ENCODE measurements around the gene BMP6. TPM values are rescaled to one million over a fixed set of nuclear protein-coding genes. Genes with fewer than 3 reads are reported as not detected.
"Not testable (repeated sequence)": the region's sequence is repeated elsewhere in the genome, so short reads cannot be mapped to it uniquely, and the experiment has no call there.

Gene BMP6
- polyA plus RNA-seq, 1 donor = 1.5 TPM

DNA sequence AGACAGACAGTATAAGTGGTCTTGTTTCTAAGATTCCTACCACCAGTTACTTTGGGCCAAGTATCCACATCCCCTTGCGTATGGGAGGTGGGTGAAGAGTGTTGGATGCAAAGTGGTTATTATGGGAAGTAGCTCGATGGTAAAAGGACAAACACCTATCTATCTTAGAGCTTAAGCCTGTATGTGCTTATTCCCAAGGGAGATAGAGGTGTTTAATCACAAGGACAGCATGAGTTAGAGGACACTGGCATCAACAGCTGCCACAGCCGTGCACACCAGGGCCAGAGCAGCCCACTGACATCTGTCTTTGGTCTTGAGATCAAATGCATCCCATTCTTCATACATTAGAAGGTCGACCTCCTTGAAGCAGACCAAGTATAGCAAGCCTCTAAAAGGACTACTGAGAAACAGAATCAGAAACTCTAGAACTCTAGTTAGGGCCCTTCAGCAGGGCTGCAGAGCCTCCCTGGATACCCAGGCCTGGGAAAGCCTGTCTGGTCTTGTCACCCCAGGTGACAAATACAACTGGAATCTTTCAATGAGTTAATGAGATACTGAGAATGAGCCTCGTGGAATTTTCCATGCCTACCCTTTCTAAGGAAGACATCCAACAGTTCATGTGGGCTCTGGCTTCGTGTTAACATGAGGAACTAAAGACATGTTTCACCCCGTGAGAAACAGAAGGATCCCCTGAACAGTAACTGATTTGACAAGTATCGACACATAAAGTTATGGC is 156.0 kb downstream of the BMP6 start:
- peaks cover 64% of the 10 kb centered on the region for H3K36me3 ChIP-seq (ENCODE audit: control insufficient read depth, insufficient read depth, low read length)
- no peaks in the 10 kb centered on the region for H3K27me3 ChIP-seq (ENCODE audit: control insufficient read depth, insufficient read depth, low read length)
- no peak for DNase-seq
- no peak overlapping the region for H3K27ac ChIP-seq (ENCODE audit: low read length)
- no CpG with 5 or more reads among the region's 8 CpGs for WGBS (ENCODE audit: insufficient coverage, low lambda C conversion rate)
- no peaks in the 10 kb centered on the region for H3K9me3 ChIP-seq (ENCODE audit: control insufficient read depth, low read depth, low read length)
- no peak overlapping the region for H3K4me3 ChIP-seq (ENCODE audit: low read length)
- no peaks in the 10 kb centered on the region for H3K4me1 ChIP-seq (ENCODE audit: control insufficient read depth, insufficient read depth, low read length)

DNA sequence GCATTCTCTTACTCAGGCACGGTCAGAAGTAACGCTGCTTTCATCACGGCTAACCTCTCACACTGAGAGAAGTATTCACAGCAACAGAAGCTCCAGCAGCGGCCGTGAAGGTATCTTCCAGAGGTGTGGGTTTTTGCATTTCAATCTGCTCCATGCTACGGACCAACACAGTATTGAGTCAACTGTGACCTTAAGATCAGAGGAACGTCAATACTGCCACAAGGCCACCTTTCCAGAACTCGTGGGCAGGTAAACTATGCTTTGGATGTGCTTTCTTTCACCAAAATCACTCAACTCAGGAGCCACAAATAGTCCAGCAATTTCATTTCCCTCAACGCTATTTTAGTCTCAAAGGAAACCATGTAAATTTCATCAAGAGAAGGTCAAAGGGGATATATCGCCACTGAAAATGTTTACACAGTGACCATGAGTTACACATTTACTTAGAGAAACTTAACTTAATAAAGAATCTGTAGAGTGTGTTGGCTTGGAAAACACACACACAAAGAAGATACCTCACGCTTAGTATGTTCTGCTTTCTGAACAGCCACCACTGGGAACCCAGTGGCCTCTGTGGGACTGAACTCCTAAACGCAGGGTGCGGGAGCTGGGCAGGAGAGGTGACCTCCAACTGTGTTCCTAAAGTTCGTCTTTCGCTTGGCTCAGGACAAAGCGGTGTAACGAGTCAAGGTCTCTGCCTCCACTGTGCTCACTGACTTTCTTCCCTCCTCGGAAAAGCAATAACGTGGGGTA is 156.8 kb downstream of the BMP6 start:
- Histone ChIP-seq H3K9me3 (ENCODE audit: control insufficient read depth, low read depth, low read length) (no peaks in the 10 kb centered on the region), H3K4me1 (ENCODE audit: control insufficient read depth, insufficient read depth, low read length) (no peaks in the 10 kb centered on the region), H3K4me3 (ENCODE audit: low read length) (no peak overlapping the region), H3K27me3 (ENCODE audit: control insufficient read depth, insufficient read depth, low read length) (no peaks in the 10 kb centered on the region), H3K36me3 (ENCODE audit: control insufficient read depth, insufficient read depth, low read length) (peaks cover 71% of the 10 kb centered on the region), H3K27ac (ENCODE audit: low read length) (no peak overlapping the region)
- 100% methylated on average over 4 of the region's 19 CpGs for WGBS (ENCODE audit: insufficient coverage, low lambda C conversion rate)
- DNase-seq = no peak

DNA sequence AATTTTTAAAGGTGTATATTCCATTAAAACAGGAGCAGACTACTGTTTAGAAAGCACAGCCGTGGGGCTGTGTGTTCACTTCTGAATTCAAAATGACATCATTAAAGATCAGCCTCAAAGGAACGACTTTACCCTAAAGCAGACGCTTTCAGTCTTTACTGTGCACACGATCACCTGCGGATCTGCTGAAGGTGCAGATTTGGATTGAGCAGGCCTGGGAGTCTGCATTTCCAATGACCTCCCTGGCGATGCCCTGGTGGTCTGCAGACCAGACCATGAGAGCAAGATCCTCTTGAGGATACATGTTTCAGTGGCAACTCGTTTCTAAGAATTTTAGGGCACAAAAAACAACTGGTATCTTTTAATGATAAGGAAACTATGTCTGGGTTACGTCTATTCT is 157.5 kb downstream of the BMP6 start:
- Histone ChIP-seq H3K27me3 (ENCODE audit: control insufficient read depth, insufficient read depth, low read length) (no peaks in the 10 kb centered on the region), H3K36me3 (ENCODE audit: control insufficient read depth, insufficient read depth, low read length) (peaks cover 78% of the 10 kb centered on the region), H3K4me3 (ENCODE audit: low read length) (no peak overlapping the region), H3K4me1 (ENCODE audit: control insufficient read depth, insufficient read depth, low read length) (no peaks in the 10 kb centered on the region), H3K27ac (ENCODE audit: low read length) (no peak overlapping the region), H3K9me3 (ENCODE audit: control insufficient read depth, low read depth, low read length) (no peaks in the 10 kb centered on the region)
- WGBS (ENCODE audit: insufficient coverage, low lambda C conversion rate) = 80% methylated on average over 1 of the region's 8 CpGs
- DNase-seq = no peak

DNA sequence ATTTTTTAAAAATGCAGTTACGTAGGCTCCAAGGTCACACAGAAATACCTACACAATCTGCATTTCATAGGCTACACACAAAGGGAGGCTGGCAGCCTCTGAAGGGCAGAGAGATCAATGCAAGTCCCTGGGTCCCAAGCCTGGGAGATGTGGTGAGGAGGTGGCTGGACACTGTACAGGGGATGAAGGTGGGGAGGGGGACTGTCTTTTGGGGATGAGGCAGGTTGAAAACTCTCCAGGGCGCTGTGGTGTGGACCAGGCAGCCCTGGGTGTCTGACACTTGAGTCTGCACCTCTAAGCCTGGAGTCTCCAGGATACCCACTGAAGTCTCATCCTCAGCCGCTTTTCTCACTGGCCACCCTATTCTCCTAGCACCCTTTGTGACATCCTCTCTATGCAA is 160.2 kb downstream of the BMP6 start:
- Histone ChIP-seq H3K36me3 (ENCODE audit: control insufficient read depth, insufficient read depth, low read length) (peaks cover 95% of the 10 kb centered on the region), H3K4me1 (ENCODE audit: control insufficient read depth, insufficient read depth, low read length) (no peaks in the 10 kb centered on the region), H3K27me3 (ENCODE audit: control insufficient read depth, insufficient read depth, low read length) (no peaks in the 10 kb centered on the region), H3K27ac (ENCODE audit: low read length) (no peak overlapping the region), H3K9me3 (ENCODE audit: control insufficient read depth, low read depth, low read length) (no peaks in the 10 kb centered on the region), H3K4me3 (ENCODE audit: low read length) (no peak overlapping the region)
- no CpG with 5 or more reads among the region's 3 CpGs for WGBS (ENCODE audit: insufficient coverage, low lambda C conversion rate)
- DNase-seq = no peak

DNA sequence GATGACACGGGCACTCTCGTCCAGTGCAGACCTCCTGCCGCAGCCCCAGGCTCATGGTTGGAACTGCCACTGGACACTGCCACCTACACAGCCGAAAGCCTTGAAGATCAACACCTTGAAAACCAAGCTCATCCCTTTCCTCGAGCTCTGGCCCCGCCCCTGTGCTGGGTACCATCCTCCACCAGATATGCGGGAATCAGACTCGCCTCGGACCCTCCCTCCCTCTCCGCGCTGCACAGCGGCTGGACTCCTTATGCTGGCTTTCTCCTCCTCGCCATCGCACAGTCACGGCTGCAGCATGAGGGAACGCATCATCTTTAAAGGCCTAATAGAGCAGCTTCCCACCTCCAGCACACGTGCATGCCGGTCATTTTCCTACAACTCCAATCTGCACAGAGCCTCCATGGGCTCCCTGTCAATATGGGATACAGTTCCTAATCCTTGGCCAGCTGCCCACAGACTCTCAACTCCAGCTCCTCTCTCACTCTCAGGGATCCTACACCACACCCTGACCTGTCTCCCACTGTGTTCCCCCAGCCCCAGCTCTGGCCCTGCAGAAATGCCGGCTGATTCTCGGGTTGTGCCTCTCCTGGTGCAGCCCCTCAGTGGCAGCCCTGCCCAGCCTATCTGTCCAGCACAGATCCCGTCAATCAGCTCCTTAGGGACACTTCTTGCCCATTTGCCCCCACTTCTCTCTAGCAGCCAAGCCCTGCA is 161.5 kb downstream of the BMP6 start:
- DNase-seq = no peak
- H3K27ac ChIP-seq (ENCODE audit: low read length) = no peak overlapping the region
- no peaks in the 10 kb centered on the region for H3K27me3 ChIP-seq (ENCODE audit: control insufficient read depth, insufficient read depth, low read length)
- WGBS (ENCODE audit: insufficient coverage, low lambda C conversion rate) = no CpG with 5 or more reads among the region's 21 CpGs
- peaks cover 97% of the 10 kb centered on the region for H3K36me3 ChIP-seq (ENCODE audit: control insufficient read depth, insufficient read depth, low read length)
- no peaks in the 10 kb centered on the region for H3K4me1 ChIP-seq (ENCODE audit: control insufficient read depth, insufficient read depth, low read length)
- H3K9me3 ChIP-seq (ENCODE audit: control insufficient read depth, low read depth, low read length) = no peaks in the 10 kb centered on the region
- H3K4me3 ChIP-seq (ENCODE audit: low read length) = no peak overlapping the region

DNA sequence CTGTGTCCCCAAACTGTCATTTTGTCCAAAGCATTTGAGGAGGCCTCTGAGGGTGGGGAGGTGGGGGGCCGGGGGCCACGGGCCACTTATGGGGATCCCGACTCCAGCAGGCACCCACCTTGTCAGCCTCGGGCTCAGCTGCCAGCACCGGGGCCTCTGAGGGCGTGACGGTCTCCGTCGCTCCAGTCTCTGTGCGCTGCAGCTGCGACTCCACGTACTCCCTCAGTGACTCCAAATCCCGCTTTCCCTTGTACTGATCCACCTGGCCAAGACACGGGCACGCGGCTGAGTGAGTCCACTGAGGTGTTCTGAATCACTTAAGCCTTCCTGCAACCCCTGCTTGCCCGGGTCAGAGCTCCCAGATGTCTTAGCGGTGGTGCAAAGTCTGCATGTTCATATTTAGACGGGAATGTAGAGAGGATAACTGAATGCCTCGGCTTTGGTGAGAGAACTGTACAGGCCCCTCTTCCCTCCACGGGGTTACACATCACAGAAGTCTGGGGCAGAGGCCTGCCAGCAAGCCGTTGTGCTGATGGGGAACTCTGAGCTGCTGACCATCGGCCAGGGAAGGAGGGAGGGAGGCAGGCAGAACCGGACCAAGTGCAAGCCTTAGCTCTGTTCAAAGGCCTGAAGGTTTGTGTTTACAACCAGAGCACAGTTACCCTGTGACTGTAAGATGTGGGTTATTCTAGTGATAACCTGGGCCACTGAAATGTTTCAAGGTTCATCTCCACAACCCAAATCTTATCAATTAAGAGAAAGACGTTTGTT is 162.9 kb downstream of the BMP6 start:
- no CpG with 5 or more reads among the region's 25 CpGs for WGBS (ENCODE audit: insufficient coverage, low lambda C conversion rate)
- Histone ChIP-seq H3K4me3 (ENCODE audit: low read length) (no peak overlapping the region), H3K27me3 (ENCODE audit: control insufficient read depth, insufficient read depth, low read length) (no peaks in the 10 kb centered on the region), H3K36me3 (ENCODE audit: control insufficient read depth, insufficient read depth, low read length) (peaks cover 97% of the 10 kb centered on the region), H3K27ac (ENCODE audit: low read length) (no peak overlapping the region), H3K9me3 (ENCODE audit: control insufficient read depth, low read depth, low read length) (no peaks in the 10 kb centered on the region), H3K4me1 (ENCODE audit: control insufficient read depth, insufficient read depth, low read length) (no peaks in the 10 kb centered on the region)
- DNase-seq = no peak

DNA sequence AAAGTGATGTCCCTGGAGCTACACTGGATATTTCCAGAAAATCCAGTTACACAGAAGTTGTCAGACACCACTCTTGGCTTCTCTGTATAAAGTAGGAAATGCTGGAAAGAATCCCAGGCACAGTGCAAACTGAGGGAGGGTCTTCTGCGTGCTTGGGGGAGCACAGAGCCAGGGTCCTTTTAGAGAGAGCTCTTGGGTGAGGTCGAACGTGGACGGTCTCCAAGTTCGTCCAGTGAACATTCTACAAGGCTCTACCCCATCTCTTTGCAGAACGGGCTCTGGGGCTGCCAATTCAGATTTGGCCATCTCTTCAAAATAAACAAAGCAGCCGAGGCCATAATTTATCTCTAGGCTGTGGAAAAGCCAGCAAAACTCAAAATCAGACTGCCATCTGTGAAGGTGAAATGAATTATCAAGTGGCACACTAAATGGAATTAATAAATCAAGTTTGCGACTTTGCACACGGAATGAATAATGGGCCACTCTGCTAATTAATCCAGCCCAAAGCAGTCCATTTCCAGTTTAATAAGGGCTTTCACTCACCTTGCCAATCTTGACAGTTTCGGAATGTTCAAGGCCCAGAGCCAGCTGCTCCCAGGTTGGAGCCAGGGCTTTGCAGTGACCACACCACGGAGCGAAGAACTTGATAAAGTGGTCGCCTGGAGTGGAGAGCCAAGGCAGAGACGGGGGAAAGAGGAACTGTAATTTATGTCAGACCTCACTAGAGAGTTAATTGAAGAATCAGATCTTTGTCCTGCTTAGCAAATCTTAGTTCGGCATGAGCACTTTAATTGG is 165.4 kb downstream of the BMP6 start:
- DNase-seq = no peak
- Histone ChIP-seq H3K4me1 (ENCODE audit: control insufficient read depth, insufficient read depth, low read length) (no peaks in the 10 kb centered on the region), H3K4me3 (ENCODE audit: low read length) (no peak overlapping the region), H3K36me3 (ENCODE audit: control insufficient read depth, insufficient read depth, low read length) (peaks cover 94% of the 10 kb centered on the region), H3K27me3 (ENCODE audit: control insufficient read depth, insufficient read depth, low read length) (no peaks in the 10 kb centered on the region), H3K27ac (ENCODE audit: low read length) (no peak overlapping the region), H3K9me3 (ENCODE audit: control insufficient read depth, low read depth, low read length) (no peaks in the 10 kb centered on the region)
- no CpG with 5 or more reads among the region's 15 CpGs for WGBS (ENCODE audit: insufficient coverage, low lambda C conversion rate)

DNA sequence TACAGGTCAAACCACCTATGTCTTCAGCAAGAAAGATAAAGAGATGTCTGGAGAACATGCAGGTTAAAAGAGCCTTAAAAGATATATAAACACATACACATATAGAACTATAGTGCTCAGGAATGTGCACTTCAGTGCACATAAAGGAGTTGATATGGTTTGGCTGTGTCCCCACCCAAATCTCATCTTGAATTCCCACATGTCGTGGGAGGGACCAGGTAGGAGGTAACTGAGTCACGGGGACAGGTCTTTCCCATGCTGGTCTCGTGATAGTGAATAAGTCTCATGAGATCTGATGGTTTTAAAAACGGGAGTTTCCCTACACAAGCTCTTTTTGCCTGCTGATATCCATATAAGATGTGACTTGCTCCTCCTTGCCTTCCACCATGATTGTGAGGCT is 166.5 kb downstream of the BMP6 start:
- not testable (repeated sequence) for H3K27me3 ChIP-seq (ENCODE audit: control insufficient read depth, insufficient read depth, low read length); H3K9me3 ChIP-seq (ENCODE audit: control insufficient read depth, low read depth, low read length); H3K4me3 ChIP-seq (ENCODE audit: low read length); H3K4me1 ChIP-seq (ENCODE audit: control insufficient read depth, insufficient read depth, low read length); H3K27ac ChIP-seq (ENCODE audit: low read length); DNase-seq
- peaks cover 90% of the 10 kb centered on the region for H3K36me3 ChIP-seq (ENCODE audit: control insufficient read depth, insufficient read depth, low read length)
- WGBS (ENCODE audit: insufficient coverage, low lambda C conversion rate) = no CpG with 5 or more reads among the region's 4 CpGs

DNA sequence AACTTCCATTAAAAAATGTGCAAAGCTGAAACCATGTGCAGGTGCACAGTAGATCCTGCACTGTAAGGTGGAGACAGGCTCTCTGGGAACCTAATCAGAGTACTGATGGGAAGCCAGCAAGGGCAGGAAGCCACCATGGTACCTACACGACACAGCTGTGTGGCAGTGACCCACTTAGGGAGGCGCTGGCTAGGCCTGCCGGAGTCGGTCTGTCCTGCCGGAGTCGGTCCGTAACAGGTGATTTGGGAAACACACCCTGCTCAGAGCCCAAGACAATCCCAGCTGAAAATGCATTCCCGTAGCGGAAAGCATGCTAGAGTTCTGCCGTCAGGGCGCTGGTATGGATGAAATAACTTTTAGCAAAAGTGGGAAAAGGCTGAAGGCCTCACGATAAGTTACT is 167.4 kb downstream of the BMP6 start:
- Histone ChIP-seq H3K27me3 (ENCODE audit: control insufficient read depth, insufficient read depth, low read length) (no peaks in the 10 kb centered on the region), H3K4me3 (ENCODE audit: low read length) (no peak overlapping the region), H3K9me3 (ENCODE audit: control insufficient read depth, low read depth, low read length) (no peaks in the 10 kb centered on the region), H3K4me1 (ENCODE audit: control insufficient read depth, insufficient read depth, low read length) (no peaks in the 10 kb centered on the region), H3K27ac (ENCODE audit: low read length) (no peak overlapping the region), H3K36me3 (ENCODE audit: control insufficient read depth, insufficient read depth, low read length) (peaks cover 89% of the 10 kb centered on the region)
- no peak for DNase-seq
- 100% methylated on average over 1 of the region's 12 CpGs for WGBS (ENCODE audit: insufficient coverage, low lambda C conversion rate)
